NCI-H1436 treated with DMSO at 0.1 percent for 48 hours (cell line): Measurements from ENCODE around the gene LRRC8B.
"Not testable (repeated sequence)": the region's sequence is repeated elsewhere in the genome, so short reads cannot be mapped to it uniquely, and the experiment has no call there.

Experiments
- DNase-seq: peaks from one replicate; lab custom pipeline; 2025; lab: John Stamatoyannopoulos, UW

LRRC8B gene

DNA sequence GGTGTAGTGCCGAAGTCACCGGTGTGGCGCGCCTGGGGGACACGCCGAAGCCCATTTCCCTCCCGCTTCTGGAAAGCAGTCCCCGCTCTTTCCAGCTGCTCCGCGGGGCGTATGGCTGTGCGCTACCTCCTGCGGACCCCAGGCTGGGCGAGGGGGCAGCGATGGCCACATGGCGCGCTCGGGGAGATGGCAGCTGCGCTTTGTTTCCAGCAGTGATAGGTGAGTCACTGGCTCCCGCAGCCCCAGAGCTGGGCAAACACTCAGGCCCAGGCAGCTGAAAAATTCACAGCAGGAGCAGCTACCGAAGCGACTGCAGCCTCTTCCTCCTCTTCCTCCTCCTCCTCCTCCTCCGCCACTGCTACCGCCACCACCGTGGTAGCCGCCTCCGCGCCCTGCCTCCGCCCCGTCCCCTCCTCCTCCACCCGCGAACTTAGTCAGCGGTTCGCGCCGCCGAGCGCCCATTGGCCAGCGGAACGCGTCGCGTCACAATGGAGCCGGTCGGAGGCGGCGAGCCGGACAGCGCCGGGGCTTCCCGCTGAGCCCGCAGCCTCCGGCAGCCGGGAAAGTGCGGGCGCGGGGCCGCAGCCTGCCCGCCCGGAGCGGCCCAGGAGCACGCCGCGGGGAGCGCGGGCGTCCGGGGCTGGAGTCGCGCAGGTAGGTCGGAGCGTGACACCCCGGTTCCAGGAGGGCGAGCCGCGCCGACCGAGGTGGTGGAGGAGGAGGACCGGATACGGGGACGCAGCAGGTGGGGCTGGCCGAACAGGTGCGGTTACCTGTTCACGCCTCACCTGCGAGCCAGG lies at the start of gene LRRC8B:
TSS of gene LRRC8B (plus strand) at position 461 of the 800 bp plus-strand sequence. CDS start 57,822 bp downstream, outside the sequence.
- DNase-seq = no peak

DNA sequence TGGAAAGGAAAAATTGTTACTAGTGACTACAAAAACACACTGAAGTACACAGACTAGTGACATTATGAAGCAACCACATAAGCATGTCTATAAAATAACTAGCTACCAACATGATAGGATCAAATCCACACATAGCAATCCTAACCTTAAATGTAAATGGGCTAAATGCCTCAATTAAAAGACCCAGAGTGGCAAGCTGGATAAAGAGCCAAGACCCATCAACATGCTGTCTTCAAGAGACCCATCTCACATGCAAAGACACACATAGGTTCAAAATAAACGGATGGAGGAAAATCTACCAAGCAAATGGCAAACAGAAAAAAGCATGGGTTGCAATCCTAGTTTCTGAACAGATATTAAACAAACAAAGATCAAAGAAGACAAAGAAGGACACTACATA lies 49.4 kb upstream of the LRRC8B start:
- DNase-seq = no peak

DNA sequence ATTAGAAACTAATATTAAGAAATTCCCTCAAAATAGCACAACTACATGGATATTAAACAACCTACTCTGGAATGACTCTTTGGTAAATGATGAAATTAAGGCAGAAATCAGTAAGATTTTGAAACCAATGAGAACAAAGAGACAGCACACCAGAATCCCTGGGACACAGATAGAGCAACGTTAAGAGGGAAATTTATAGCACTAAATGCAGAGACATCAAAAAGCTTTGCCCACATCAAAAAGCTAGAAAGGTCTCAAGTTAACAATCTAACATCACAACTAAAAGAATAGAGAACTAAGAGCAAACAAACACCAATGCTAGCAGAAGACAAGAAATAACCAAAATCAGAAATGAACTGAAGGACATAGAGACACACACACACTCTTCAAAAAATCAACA lies 48.6 kb upstream of the LRRC8B start:
- no peak for DNase-seq

DNA sequence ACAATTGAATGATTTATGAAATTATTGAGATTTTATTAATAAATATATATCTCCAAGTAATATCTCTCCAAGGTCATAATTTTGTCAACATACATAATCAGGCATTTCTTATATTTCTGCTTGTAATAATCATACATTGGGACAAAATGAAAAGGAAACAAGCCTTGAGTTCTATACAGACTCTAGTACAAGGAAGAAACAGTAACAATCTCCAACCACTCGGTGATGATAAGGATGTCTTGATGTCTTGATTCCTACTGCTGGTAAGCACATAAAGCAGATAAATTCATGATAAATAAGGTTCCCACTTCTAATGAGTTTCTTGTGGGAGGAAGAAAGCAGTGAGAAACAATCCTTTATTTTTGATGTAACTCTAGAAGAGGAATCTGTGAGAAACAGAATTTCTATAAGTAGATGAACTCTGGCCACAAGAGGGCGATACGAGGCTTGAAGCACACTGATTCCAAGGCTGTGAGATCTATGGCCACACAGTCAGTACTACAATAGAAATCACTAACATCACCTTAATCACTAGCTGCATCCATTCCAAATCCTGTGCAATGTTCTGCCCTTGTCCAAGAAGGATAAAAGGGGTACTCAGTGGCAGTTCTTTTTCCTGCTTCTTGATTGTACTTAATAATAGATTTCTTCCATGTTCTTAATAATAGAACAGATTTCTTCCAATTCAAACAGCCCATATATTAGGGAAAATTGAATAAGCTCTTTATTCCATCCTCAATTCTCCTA lies 41.4 kb upstream of the LRRC8B start:
- DNase-seq = peak; percentile 38

DNA sequence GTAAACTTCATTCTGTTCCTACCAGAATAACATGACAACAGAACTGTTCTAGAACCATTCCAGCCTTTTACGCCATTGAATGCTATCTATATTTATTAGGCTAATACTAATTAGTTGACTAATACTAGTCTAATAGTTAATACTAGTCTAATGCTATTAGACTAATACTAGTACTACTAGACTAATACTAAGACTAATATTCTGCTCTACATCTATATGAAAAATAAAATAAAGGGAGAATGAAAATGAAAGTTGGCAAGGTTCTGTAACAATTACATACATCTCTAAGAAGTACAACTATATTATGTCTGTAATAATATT lies 40.9 kb upstream of the LRRC8B start:
- no peak for DNase-seq

DNA sequence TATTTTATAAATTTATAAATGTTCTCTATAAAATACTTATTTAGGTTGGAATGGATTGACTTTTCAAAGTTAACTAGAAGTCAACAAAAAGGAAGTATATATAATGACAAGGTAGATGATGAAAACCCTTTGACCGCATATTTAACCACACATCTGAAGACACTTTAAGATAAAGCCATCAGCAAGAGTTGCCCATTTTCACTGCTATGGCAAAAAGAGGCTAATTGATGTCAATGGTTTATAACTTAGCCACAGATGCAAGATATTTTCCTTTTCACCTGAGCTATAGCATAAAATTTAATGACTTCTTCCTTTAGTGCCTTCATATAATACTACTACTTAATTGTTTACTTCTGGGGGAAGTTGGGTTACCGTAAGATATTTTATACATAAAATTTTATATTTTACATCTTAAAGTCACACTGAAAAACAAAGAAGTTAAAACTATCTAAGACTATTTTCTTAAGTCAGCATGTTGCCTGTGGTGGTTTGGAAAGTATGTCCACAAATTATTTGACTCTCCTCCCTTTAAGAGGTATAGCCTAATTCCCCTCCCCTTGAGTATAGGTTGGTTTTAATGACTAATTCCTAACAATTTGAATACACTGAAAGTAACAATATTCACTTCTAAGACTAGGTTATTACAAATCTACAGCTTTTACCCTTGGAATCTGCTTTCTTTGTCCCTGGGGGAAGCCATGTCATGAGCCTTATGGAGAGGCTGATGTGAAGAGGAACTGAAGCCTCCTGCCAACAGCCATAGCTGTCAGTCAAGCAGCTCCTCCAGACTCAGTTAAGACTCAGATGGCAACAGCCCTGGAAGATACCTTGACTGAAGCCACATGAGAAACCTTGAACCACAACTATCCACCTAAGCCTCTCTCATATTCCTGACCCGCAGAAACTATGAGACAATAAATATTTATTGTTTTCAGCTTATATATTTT lies 40.3 kb upstream of the LRRC8B start:
- DNase-seq = no peak

DNA sequence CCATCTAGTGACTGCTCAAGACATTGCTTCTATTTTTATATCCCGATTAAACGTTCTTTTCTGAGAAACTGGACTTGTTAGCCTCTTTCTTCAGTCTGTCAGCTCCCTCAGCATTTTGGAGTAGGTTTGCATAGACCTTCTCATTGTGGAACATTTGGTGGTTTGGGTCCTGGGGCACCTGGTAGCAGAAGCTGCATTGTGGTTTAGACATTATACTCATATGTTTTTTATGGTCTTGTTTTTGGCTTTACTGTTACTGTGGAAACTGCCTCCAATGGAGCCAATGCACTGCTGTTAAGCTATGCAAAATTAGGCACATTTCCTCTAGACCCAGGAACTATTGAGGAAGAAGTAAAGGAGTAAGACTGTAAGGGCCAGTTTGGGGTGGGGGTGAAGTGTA lies 36.7 kb upstream of the LRRC8B start:
- DNase-seq = no peak

DNA sequence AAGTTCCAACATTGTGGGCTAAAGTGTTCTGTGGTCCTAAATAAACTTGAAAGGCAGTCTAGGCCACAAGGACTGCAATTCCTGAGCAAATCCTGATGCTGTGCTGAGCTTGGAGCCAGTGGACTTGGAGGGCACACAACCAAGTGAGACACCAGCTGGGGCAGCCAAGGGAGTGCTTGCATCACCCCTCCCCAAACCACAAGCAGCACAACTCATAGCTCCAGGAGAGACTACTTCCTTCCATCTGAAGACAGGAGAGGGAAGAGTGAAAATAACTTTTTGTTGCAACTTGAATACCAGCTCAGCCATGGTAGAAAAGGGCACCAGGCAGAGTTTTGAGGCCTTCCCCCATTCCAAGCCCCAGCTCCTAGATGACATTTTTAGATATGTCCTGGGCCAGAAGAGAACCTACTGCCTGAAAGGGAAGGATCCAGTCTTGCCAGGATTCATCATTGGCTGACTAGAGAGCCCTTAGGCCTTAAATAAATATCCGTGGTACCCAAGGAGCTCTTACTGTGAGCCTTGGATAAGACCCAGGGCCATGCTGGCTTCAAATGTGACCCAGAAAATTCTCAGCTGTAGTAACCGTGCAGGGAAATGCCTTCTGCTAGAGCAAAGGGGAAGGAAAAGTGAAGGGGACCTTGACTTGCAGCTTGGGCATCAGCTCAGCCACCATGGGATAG lies 35.4 kb upstream of the LRRC8B start:
- no peak for DNase-seq

DNA sequence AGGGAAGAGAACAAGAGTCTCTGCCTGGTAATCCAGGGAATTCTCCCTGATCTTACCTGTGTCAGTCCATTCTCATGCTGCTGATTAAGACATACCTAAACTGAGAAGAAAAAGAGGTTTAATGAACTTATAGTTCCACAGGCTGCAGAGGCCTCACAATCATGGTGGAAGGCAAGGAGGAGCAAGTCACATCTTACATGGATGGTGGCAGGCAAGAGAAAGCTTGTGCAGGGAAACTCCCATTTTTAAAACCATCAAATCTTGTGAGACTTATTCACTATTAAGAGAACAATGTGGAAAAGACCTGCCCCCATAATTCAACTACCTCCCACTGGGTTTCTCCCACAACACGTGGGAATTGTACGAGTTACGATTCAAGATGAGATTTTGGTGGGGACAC lies 34.2 kb upstream of the LRRC8B start:
- DNase-seq = no peak

DNA sequence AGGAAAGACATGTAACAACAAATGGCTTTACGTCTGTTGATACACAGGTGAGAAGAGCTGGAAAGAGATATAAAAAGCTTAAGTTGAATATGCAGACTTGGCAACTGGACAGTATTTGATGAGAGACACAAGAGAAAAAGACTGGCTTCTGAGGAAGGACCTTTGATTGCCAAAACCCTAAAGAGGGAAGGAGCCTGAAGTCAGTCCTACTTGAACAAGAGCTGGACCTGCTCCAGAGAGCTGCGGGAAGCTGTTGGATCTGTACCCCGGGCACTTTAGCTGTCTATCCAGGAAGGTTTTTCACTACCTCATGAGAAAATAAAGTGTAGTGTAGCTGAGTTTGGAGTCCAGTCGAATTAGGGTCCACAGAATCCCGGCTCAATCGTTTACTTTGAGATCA lies 25.3 kb upstream of the LRRC8B start:
- DNase-seq = no peak

DNA sequence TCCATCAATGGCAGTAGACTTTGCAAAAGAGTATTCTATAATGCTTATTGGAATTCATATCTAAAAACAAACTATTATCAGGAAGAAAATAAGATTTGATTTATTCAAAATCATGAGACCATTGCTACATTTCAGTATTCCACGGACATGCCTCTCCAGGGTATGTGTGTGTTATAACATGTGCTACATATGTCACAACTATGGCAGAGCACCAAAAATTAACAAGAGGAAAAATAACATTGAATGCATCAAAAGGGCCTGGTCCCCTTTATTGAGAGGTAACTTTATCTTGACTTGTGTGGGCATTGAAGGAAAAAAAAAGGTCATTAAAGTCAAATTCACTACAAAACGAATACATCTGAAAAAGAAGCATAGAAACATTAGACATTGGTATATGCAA lies 22.6 kb upstream of the LRRC8B start:
- DNase-seq = no peak

DNA sequence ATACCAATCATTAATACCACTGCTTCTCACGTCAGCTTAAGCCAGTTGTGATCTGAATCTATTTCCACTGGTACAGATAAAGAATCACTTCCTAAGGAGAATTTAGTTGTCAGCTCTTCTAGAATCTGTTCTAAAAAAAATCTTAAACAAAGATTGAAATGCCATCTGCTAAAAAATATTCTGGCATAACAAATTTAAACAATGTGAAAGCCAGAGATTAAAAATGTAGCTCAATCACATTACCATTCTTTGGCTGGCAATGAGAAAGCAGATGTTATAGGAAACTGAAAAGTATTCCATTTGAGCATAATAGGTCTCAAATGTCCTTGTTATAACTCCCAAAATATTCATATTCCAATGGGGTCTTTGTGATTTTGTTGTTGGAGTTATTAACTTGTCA lies 21.7 kb upstream of the LRRC8B start:
- DNase-seq = no peak

DNA sequence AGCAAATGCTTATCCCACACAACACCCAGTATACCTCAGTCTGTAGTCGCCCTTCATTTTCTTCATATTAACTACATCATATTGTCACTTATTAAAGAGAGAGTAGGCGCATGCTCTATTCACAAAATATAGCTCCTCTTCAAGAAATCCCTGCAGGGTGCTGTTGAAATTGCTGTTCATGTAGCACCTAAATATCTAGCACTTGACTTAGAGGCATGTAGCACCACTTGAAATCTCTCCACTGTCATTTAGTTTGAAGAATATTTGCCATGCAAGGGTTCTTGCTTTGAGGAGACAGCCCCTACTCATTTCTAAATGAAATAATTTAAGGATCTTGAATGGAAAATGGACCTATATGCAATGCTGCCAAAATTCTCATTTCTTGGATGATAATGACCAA lies 20.9 kb upstream of the LRRC8B start:
- DNase-seq = no peak

DNA sequence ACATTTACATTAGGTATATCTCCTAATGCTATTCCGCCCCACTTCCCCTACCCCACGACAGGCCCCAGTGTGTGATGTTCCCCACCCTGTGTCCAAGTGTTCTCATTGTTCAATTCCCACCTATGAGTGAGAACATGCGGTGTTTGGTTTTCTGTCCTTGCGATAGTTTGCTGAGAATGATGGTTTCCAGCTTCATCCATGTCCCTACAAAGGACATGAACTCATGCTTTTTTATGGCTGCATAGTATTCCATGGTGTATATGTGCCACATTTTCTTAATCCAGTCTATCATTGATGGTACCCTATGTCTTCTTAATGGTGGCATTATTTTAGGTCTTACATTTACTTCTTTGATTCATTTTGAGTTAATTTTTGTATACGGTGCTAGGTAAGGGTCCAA lies 14.6 kb upstream of the LRRC8B start:
- DNase-seq = not testable (repeated sequence)

DNA sequence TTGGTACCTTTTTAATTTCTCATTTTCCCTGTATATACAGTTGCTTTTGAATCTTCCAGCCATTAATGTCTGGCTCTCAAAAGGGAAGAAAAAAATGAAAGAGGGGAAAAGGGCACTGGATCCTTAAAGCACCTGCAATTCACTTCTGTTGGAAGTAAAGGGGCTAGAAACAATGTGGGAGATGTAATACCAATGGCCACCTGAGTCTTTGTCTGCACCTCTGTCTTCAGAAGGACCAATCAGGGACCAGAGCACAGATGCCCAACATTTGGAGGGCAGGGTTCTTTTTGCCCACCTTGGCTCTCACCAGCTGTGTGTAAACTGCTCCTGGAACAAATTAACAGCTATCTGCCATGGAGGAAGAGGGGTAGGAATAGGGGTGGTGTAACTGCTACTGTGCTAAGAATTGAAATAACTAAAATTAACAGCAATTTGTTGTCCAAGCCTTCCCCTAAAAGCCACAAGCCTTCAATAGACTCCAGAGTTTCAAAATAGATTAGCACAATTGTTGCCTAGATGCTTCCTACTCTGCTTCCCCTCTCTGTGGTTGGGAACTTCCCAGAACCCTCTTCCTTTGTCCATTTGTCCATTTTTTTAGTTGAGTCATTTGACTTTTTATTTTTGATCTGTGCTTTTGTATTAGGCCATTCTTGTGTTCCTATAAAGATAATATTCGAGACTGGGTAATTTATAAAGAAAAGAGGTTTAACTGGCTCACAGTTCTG lies 11.5 kb upstream of the LRRC8B start:
- no peak for DNase-seq

DNA sequence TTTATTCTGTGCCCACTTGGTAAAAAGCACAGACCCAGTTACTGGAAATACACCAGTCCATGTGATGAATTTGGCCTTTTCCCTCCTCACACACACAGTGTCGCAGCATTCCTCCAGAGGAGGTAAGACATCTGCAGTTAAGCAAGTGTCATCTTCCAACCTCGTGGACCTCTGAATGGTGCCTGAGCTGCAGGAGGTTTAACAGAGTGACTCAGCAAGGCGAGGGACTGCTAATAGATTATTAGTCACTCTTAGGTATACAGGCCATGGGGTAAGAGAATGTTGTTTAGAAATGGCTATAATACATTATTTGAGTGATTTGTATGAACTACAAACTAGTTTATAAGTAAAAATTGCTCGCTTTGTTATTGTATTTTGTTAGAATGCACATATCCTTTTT lies 8.6 kb upstream of the LRRC8B start:
- no peak for DNase-seq

DNA sequence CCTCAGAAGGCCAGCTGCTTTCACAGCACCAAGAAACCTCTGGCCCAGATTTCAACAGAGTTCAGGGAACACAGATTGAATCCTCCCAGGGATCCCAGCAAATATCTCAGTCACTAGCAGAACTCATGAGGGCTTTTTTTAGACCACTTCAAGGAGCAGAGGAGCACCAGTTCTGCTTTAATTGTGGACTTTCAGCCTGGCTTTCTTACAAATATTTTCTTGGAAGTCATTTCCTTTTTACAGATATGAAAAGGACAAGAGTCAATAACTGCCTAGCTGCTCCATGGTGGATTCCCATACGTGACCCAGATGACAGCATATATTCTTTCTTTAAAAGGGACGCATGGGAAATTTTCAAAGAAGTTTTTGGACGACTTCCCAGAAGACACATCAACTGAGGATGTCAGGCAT lies 6.4 kb upstream of the LRRC8B start:
- no peak for DNase-seq

DNA sequence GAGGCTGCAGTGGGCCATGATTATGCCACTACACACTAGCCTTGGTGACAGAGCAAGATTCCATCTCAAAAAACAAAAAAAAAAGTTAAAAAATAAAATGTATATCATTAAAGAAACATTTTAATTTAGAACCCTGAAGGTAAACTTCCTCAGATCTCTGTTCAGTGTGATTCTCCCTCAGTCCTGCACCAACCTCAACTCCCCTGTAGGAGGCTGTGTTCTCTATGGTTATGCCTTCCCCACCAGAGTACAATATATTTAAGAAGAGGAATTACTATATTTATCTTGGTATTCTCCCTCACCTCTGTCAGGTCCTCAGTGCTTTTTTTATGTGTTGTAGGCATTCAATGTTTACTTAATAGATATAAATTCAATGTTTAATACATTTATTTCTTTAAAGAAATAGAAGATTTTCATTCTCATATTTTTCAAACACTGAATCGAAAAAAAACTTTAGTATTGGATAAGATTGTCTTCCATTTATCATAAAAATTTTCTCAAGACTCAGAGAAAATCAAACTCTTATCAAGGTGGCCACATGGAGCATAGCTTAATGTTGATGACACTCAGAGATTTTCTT lies 4.8 kb upstream of the LRRC8B start:
- DNase-seq = no peak

DNA sequence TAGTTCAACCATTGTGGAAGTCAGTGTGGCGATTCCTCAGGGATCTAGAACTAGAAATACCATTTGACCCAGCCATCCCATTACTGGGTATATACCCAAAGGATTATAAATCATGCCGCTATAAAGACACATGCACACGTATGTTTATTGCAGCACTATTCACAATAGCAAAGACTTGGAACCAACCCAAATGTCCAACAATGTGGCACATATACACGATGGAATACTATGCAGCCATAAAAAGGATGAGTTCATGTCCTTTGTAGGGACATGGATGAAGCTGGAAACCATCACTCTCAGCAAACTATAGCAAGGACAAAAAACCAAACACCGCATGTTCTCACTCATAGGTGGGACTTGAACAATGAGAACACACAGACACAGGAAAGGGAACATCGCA lies 2.7 kb upstream of the LRRC8B start:
- not testable (repeated sequence) for DNase-seq

DNA sequence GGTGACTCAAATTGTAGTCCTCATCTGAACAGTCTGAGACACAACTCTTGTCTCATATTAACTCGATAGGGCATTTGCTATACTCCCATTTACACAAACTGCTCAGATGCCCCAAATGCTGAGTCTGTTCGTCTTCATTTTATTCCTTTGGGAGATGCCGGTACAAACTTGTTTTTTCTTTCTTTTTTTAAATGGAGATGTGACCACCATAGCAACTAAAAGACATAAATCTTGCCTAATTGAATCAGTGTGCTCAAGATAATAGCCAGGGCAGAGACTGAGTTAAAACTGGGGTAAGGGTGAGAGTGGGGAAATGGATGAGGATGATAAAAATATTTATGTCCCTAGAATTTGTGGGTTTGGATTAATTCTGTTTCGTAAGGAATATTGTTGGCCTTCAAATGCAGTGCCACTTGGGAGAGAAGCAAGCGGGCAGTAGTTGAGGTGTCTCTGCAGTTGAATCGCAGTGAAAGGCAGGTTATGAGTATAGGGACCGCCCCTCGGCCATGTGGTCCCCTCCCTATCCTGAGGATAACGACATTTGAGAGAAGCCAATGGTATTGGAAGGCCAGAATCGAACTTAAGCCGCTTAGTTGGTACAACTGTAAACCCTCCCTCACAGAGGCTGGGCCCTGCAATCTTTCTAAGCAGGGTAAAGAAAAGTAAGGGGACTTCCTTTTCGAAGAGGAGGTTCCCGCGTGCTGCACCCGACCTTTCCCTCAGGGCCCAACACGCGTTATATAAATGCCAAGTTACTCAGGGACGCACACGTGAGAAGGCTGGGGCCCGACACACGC lies 859 bp upstream of the LRRC8B start:
- no peak for DNase-seq
